Karpas-422 (cell line): ENCODE data around the gene ZMIZ1. TPM values are rescaled to one million over a fixed set of nuclear protein-coding genes. Genes with fewer than 3 reads are reported as not detected.

ENCODE experiments used
- DNase-seq: peaks from one replicate; pipeline ENCODE4 v3.0.0-alpha.2; 2015
- H2AFZ ChIP-seq: fragments of 200-600 bp; sonication (generic); 2 replicates; pipeline ENCODE4 v1.6.1; 2014; ENCODE audit warnings: antibody characterized with exemption, low read length, mixed read lengths
- H3K27ac ChIP-seq: fragments of 200-600 bp; sonication (generic); 2 replicates; pipeline ENCODE4 v1.5.1; 2014; ENCODE audit warnings: mild to moderate bottlenecking, low read length, moderate library complexity
- H3K27me3 ChIP-seq: fragments of 200-600 bp; sonication (generic); 2 replicates; pipeline ENCODE4 v1.6.1; 2014; ENCODE audit warnings: low read length, mixed read lengths
- H3K36me3 ChIP-seq: fragments of 200-600 bp; sonication (generic); 2 replicates; pipeline ENCODE4 v1.6.1; 2014; ENCODE audit warnings: low read length, mixed read lengths; ENCODE audit not compliant: insufficient read depth
- H3K4me1 ChIP-seq: fragments of 200-600 bp; sonication (generic); 2 replicates; pipeline ENCODE4 v1.6.1; 2014; ENCODE audit warnings: mild to moderate bottlenecking, low read length, mixed read lengths
- H3K4me2 ChIP-seq: fragments of 200-600 bp; sonication (generic); 2 replicates; pipeline ENCODE4 v1.6.1; 2014; ENCODE audit warnings: low read length, low read depth, mild to moderate bottlenecking; ENCODE audit not compliant: poor library complexity, severe bottlenecking
- H3K4me3 ChIP-seq: fragments of 200-600 bp; sonication (generic); 2 replicates; pipeline ENCODE4 v1.5.1; 2014; ENCODE audit warnings: mild to moderate bottlenecking, antibody characterized with exemption, low read length, mixed read lengths
- H3K79me2 ChIP-seq: fragments of 200-600 bp; sonication (generic); 2 replicates; pipeline ENCODE4 v1.6.1; 2014; ENCODE audit warnings: mild to moderate bottlenecking, low read length, mixed read lengths
- H3K9ac ChIP-seq: fragments of 200-600 bp; sonication (generic); 2 replicates; pipeline ENCODE4 v1.6.0; 2014; ENCODE audit warnings: low read length
- H3K9me2 ChIP-seq: fragments of 200-600 bp; sonication (generic), shearing (Covaris generic); replicated peaks from 2 replicates; pipeline ENCODE4 v1.6.0; 2014; ENCODE audit warnings: mild to moderate bottlenecking, low read length, moderate library complexity; ENCODE audit not compliant: insufficient read depth
- H3K9me3 ChIP-seq: fragments of 300-700, 200-600 bp; sonication (generic); 2 replicates; pipeline ENCODE4 v1.6.1; 2014; ENCODE audit warnings: low read length, mixed read lengths
- H4K20me1 ChIP-seq: fragments of 200-600 bp; sonication (generic); 2 replicates; pipeline ENCODE4 v1.6.1; 2014; ENCODE audit warnings: mild to moderate bottlenecking, antibody characterized with exemption, low read length, low read depth; ENCODE audit not compliant: insufficient read depth
- total RNA-seq: library from RNA; depleted of rRNA; stranded (reverse); fragments of >200 nt; shearing (Covaris generic); gene quantifications from 2 replicates; pipeline ENCODE4 v1.2.3, GENCODE V29; 2014; ENCODE audit warnings: low replicate concordance

The ZMIZ1 gene
- total RNA-seq, 1 experiment from 2014 or later, result 73.1 TPM

DNA sequence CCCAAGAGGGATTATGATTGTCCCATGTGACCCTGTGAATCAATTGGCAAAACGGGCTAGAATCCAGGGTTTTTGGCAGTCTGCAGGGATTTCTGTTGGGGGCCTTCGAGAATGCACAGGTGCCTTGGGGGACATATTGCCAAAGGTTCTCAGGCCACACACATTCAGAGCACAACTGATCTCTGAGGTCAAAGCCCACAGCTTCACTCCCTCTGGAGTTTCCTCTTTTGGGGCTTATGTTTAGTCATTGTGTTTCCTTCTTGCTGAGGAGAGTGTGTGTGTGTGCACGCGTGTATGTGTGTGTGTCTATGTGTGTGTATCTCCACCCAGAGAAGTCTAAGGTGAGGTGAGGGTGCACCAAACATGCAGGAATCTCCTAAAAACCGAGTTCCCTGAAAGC lies 287.3 kb downstream of the ZMIZ1 start:
- no peak overlapping the region for H3K9ac ChIP-seq
- H3K4me3 ChIP-seq, result no peak overlapping the region
- H3K79me2 ChIP-seq, result no peaks in the 10 kb centered on the region
- H3K27me3 ChIP-seq, result no peaks in the 10 kb centered on the region
- H3K4me1 ChIP-seq, result peaks cover 9% of the 10 kb centered on the region
- peaks cover 31% of the 10 kb centered on the region for H4K20me1 ChIP-seq
- H3K9me3 ChIP-seq, result no peaks in the 10 kb centered on the region
- DNase-seq, result peak; percentile 59
- H3K36me3 ChIP-seq, result peaks cover 34% of the 10 kb centered on the region
- no peak overlapping the region for H3K4me2 ChIP-seq
- H3K27ac ChIP-seq, result no peak overlapping the region
- H2AFZ ChIP-seq, result no peak overlapping the region
- H3K9me2 ChIP-seq, result no peaks in the 10 kb centered on the region

DNA sequence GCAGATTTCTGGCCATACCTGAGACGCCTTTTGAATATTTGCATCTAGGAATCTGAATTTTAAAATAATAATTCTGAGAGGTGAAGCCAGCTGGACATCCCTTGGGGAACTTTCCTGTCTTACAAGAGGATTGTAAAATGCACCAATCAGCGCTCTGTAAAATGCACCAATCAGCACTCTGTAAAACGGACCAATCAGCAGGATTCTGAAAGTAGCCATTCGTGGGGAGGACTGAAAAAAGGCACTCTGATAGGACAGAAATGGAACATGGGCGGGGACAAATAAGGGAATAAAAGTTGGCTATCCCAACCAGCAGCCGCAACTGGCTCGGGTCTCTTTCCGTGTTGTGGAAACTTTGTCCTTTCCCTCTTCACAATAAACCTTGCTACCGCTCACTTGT lies 288.4 kb downstream of the ZMIZ1 start:
- Histone ChIP-seq H3K9ac (no peak overlapping the region), H3K27me3 (no peaks in the 10 kb centered on the region), H4K20me1 (peaks cover 25% of the 10 kb centered on the region), H3K9me3 (no peaks in the 10 kb centered on the region), H2AFZ (no peak overlapping the region), H3K9me2 (no peaks in the 10 kb centered on the region), H3K4me2 (no peak overlapping the region), H3K27ac (no peak overlapping the region), H3K4me3 (no peak overlapping the region), H3K79me2 (no peaks in the 10 kb centered on the region), H3K36me3 (peaks cover 30% of the 10 kb centered on the region), H3K4me1 (peaks cover 13% of the 10 kb centered on the region)
- DNase-seq, result no peak

DNA sequence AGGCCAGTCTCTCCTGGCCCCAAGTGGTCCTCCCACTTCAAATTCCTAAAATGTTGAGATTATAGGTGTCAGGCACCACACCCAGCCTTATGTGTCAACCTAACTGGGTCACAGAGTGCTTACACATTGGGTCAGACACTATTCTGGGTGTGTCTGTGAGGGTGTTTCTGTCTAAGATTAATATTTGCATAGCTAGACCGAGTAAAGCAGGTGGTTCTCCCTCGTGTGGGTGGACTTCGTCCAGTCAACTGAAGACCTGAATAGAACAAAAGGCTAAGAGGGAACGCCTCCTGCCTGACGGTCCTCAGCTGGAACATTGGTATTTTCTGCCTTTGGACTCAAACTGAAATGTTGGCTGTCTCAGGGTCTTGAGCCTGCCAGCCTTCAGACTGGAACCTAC lies 290.0 kb downstream of the ZMIZ1 start:
- H2AFZ ChIP-seq, result no peak overlapping the region
- DNase-seq, result no peak
- no peaks in the 10 kb centered on the region for H3K9me3 ChIP-seq
- H3K4me1 ChIP-seq, result peaks cover 17% of the 10 kb centered on the region
- H3K9ac ChIP-seq, result no peak overlapping the region
- no peaks in the 10 kb centered on the region for H3K9me2 ChIP-seq
- H3K79me2 ChIP-seq, result no peaks in the 10 kb centered on the region
- peaks cover 14% of the 10 kb centered on the region for H4K20me1 ChIP-seq
- no peak overlapping the region for H3K4me2 ChIP-seq
- H3K4me3 ChIP-seq, result no peak overlapping the region
- peaks cover 15% of the 10 kb centered on the region for H3K36me3 ChIP-seq
- H3K27me3 ChIP-seq, result no peaks in the 10 kb centered on the region
- H3K27ac ChIP-seq, result no peak overlapping the region

GRCh38 chr10:79359816-79360498 lies 291.2 kb downstream of the ZMIZ1 start:
- Histone ChIP-seq H3K36me3 (peaks cover 4% of the 10 kb centered on the region), H3K9me3 (no peaks in the 10 kb centered on the region), H3K4me2 (no peak overlapping the region), H2AFZ (no peak overlapping the region), H3K9ac (no peak overlapping the region), H3K4me1 (peaks cover 17% of the 10 kb centered on the region), H3K79me2 (no peaks in the 10 kb centered on the region), H3K27me3 (no peaks in the 10 kb centered on the region), H4K20me1 (peaks cover 6% of the 10 kb centered on the region; the same call in 1 of the 2 replicates), H3K9me2 (no peaks in the 10 kb centered on the region), H3K4me3 (no peak overlapping the region), H3K27ac (no peak overlapping the region)
- no peak for DNase-seq

DNA sequence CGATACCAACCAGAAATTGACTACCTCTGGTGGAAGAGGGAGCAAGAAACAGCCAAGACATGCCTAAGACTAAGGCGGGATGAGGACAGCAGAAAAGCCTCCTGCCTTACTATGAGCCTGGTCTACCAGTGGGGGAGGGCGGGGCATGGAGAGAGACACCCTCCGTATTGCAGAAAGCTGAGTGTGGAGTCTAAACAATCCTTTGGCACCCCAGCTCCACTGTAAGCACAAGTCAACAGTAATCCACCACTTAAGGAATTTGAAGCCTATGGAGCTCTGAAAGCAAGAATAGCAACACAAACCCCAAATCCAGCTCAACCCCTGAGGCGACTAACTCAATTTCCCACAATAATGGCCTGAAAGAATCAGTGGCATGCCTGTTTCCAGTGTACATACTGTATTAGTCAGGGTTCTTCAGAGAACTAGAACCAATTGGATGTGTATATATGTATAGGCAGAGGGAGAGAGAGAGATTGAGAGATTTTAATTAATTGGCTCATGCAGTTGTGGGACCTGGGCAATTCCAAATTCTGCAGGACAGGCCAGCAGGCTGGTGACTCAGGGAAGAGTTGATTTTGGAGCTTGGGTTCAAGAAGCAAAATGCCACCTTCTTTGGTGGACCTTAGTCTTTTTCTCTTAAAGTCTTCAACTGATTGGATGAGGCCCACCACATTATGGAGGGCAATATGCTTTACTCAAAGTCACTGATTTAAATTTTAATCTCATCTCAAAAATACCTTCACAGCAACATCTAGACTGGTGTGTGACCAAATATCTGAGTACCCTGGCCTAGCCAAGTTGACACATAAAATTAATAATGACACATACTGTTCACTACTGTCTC lies 292.0 kb downstream of the ZMIZ1 start:
- Histone ChIP-seq H3K4me3 (no peak overlapping the region), H3K9me3 (no peaks in the 10 kb centered on the region), H2AFZ (no peak overlapping the region), H3K9ac (no peak overlapping the region), H3K79me2 (no peaks in the 10 kb centered on the region), H3K27me3 (no peaks in the 10 kb centered on the region), H3K36me3 (no peaks in the 10 kb centered on the region), H3K9me2 (no peaks in the 10 kb centered on the region), H3K4me2 (no peak overlapping the region), H4K20me1 (peaks cover under 1% of the 10 kb centered on the region; the same call in 1 of the 2 replicates), H3K27ac (no peak overlapping the region), H3K4me1 (peaks cover 17% of the 10 kb centered on the region)
- DNase-seq, result no peak

DNA sequence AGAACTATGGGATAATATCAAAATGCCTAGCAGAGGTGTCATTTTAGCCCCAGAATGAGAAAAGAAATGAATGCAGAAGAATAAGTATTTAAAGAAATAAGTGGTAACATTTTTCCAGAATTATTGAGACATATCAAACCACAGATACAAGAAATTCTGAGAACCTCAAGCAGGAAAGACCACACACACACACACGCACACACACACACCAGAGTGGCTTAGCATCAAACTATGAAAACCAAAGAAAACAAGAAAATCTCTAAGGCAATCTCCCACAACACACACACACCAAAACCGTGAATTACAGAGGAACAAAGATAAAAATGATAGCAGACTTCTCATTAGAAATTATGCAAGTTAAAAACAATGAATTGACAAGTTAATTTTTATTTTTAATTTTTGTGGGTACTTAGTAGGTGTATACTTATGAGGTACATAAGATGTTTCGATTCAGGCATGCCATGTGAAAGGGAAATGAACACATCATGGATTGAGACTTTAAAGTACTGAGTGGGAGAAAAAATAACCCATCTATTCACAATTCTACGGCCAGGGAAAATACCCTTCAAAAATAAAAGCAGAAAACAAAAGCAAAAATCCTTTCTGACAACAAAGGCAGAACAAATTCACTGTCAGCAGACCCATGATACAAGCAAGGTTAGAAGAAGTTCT lies 293.1 kb downstream of the ZMIZ1 start:
- no peak for DNase-seq
- Histone ChIP-seq H3K4me2 (no peak overlapping the region), H3K9me3 (no peaks in the 10 kb centered on the region), H3K79me2 (no peaks in the 10 kb centered on the region), H3K9me2 (no peaks in the 10 kb centered on the region), H3K36me3 (no peaks in the 10 kb centered on the region), H3K9ac (no peak overlapping the region), H3K4me1 (peaks cover 17% of the 10 kb centered on the region), H4K20me1 (no peaks in the 10 kb centered on the region), H3K27me3 (no peaks in the 10 kb centered on the region), H3K4me3 (no peak overlapping the region), H3K27ac (no peak overlapping the region), H2AFZ (no peak overlapping the region)
